Vagina (tissue), 2 donors: ENCODE measurements around the gene FGF11.

Source experiments
- CTCF ChIP-seq, 3 experiments: fragments of 450-650 bp in 2 of 3; fragments of 200-600 bp in 1 of 3; sonication (generic) in 1 of 3; IDR thresholded peaks; one replicate each; pipeline ENCODE4 v1.5.1; 2017 to 2019; ENCODE audit warnings: antibody characterized with exemption in 3 of 3, mild to moderate bottlenecking in 2 of 3, moderate library complexity in 2 of 3
- POLR2A ChIP-seq, 2 donors: fragments of 450-650 bp; IDR thresholded peaks; one replicate each; pipeline ENCODE4 v1.6.1; 2017; ENCODE audit warnings: antibody characterized with exemption in 2 of 2, mild to moderate bottlenecking in 2 of 2, moderate library complexity in 2 of 2

- TF ChIP-seq POLR2A (IDR thresholded peaks at IDR 0.05) (peak in 1 of 2 donors; percentile 92), CTCF (IDR thresholded peaks at IDR 0.05) (peak in 2 of 3 experiments; percentile 32 to 35)
Measured at GRCh38 chr17:7394452-7395191, 44.7 kb upstream of the FGF11 start, which contains the start of gene PLSCR3.
